CD14-positive monocyte (primary cell): ENCODE data around the gene ITPR2. TPM values are rescaled to one million over a fixed set of nuclear protein-coding genes. Genes with fewer than 3 reads are reported as not detected.

Source experiments
- DNase-seq, 3 donors: peaks; one replicate each; pipeline ENCODE4 v3.0.0-alpha.2; 2011 to 2022
- H2AFZ ChIP-seq: 2 replicates; pipeline ENCODE4 v1.6.0; 2012; ENCODE audit warnings: mild to moderate bottlenecking, low read depth, low read length, inconsistent platforms; ENCODE audit not compliant: insufficient read depth, poor library complexity, severe bottlenecking
- H3K27ac ChIP-seq, 2 donors: 1 replicate in 1 of 2; 2 replicates in 1 of 2; pipeline ENCODE4 v1.5.1; 2012 to 2013; ENCODE audit warnings: low read length in 2 of 2, control low read depth in 1 of 2, inconsistent platforms in 1 of 2, low read depth in 1 of 2, mild to moderate bottlenecking in 1 of 2
- H3K27me3 ChIP-seq, 2 donors: one replicate each; pipeline versions ENCODE4 v1.6.0 to v1.6.1; 2011 to 2013; ENCODE audit warnings: low read length in 2 of 2; ENCODE audit not compliant: control insufficient read depth in 2 of 2, insufficient read depth in 2 of 2
- H3K36me3 ChIP-seq, 2 donors: replicated peaks in 1 of 2; 1 replicate in 1 of 2; 2 replicates in 1 of 2; pipeline versions ENCODE4 v1.5.1 to v1.6.1; 2012 to 2013; ENCODE audit warnings: low read length in 2 of 2, control low read depth in 1 of 2, inconsistent platforms in 1 of 2, mild to moderate bottlenecking in 1 of 2; ENCODE audit not compliant: insufficient read depth in 2 of 2, control insufficient read depth in 1 of 2
- H3K4me1 ChIP-seq, 2 donors: 1 replicate in 1 of 2; 2 replicates in 1 of 2; pipeline versions ENCODE4 v1.5.1 to v1.6.1; 2012 to 2013; ENCODE audit warnings: low read length in 2 of 2, control low read depth in 1 of 2, inconsistent platforms in 1 of 2, mild to moderate bottlenecking in 1 of 2, moderate library complexity in 1 of 2; ENCODE audit not compliant: insufficient read depth in 2 of 2, control insufficient read depth in 1 of 2
- H3K4me2 ChIP-seq: replicated peaks from 2 replicates; pipeline ENCODE3; 2012; ENCODE audit warnings: low read length, moderate library complexity, mild to moderate bottlenecking; ENCODE audit not compliant: poor library complexity, severe bottlenecking; ENCODE audit errors: extremely low read depth
- H3K4me3 ChIP-seq, 3 experiments: fragments of 200-600 bp in 1 of 3; sonication (generic) in 1 of 3; replicated peaks in 1 of 3; 1 replicate in 2 of 3; 2 replicates in 1 of 3; pipeline ENCODE4 v1.5.1; 2011 to 2013; ENCODE audit warnings: low read length in 3 of 3, mild to moderate bottlenecking in 3 of 3, control low read depth in 2 of 3, low read depth in 2 of 3, inconsistent platforms in 1 of 3, moderate library complexity in 1 of 3
- H3K79me2 ChIP-seq: 2 replicates; pipeline ENCODE4 v1.6.0; 2012; ENCODE audit warnings: mild to moderate bottlenecking, control low read depth, inconsistent platforms, low read length, moderate library complexity; ENCODE audit not compliant: insufficient read depth
- H3K9ac ChIP-seq: 2 replicates; pipeline ENCODE4 v1.6.0; 2017; ENCODE audit warnings: low read length, mild to moderate bottlenecking; ENCODE audit not compliant: insufficient read depth, poor library complexity, severe bottlenecking
- H3K9me3 ChIP-seq, 2 donors: replicated peaks in 1 of 2; 1 replicate in 1 of 2; 2 replicates in 1 of 2; pipeline versions ENCODE4 v1.5.1 to v1.6.1; 2012 to 2013; ENCODE audit warnings: low read length in 2 of 2, control low read depth in 1 of 2; ENCODE audit not compliant: control insufficient read depth in 1 of 2, insufficient read depth in 1 of 2
- H4K20me1 ChIP-seq: 2 replicates; pipeline ENCODE4 v1.6.0; 2012; ENCODE audit warnings: mild to moderate bottlenecking, low read length, control low read depth, moderate library complexity; ENCODE audit not compliant: insufficient read depth
- H3K27ac Mint-ChIP-seq, 7 donors: one replicate each; pipeline ENCODE4 v1.8.0; 2020; ENCODE audit warnings: mild to moderate bottlenecking in 7 of 7, mixed read lengths in 7 of 7, moderate library complexity in 6 of 7, inconsistent platforms in 2 of 7
- H3K27me3 Mint-ChIP-seq, 3 donors: one replicate each; pipeline ENCODE4 v1.8.0; 2021 to 2022; ENCODE audit warnings: low read depth in 3 of 3, mild to moderate bottlenecking in 3 of 3, mixed read lengths in 3 of 3, moderate library complexity in 3 of 3, inconsistent platforms in 1 of 3
- H3K36me3 Mint-ChIP-seq, 2 donors: one replicate each; pipeline ENCODE4 v1.8.0; 2020; ENCODE audit warnings: mixed read lengths in 2 of 2, inconsistent platforms in 1 of 2, mild to moderate bottlenecking in 1 of 2
- H3K4me1 Mint-ChIP-seq: one replicate; pipeline ENCODE4 v1.8.0; 2020; ENCODE audit warnings: mild to moderate bottlenecking, mixed read lengths
- H3K4me3 Mint-ChIP-seq, 2 donors: one replicate each; pipeline ENCODE4 v1.8.0; 2020; ENCODE audit warnings: mild to moderate bottlenecking in 2 of 2, mixed read lengths in 2 of 2, moderate library complexity in 1 of 2
- H3K9me3 Mint-ChIP-seq, 7 donors: one replicate each; pipeline ENCODE4 v1.8.0; 2020 to 2022; ENCODE audit warnings: mixed read lengths in 7 of 7, mild to moderate bottlenecking in 6 of 7, moderate library complexity in 6 of 7, inconsistent platforms in 2 of 7
- CTCF ChIP-seq: fragments of 200-600 bp; IDR thresholded peaks from one replicate; pipeline ENCODE4 v1.8.0; 2022; ENCODE audit warnings: antibody characterized with exemption, mild to moderate bottlenecking
- WGBS: methylation state at CpG from one replicate; pipeline ENCODE4 v1.1.5; 2013; ENCODE audit warnings: missing lambda C conversion rate; ENCODE audit not compliant: insufficient coverage; 5-methylcytosine and 5-hydroxymethylcytosine counted together
- intact Hi-C, 2 donors: fragments of 100-400 bp; cut with micrococcal nuclease; formaldehyde crosslinking; loops; one replicate each; pipeline versions ENCODE4 v1.15.0 to v1.15.1; 2023
- polyA plus RNA-seq, 3 donors: library from polyadenylated mRNA; depleted of rRNA in 1 of 3; unstranded in 2 of 3; stranded (reverse) in 1 of 3; fragments of 300-500 nt in 2 of 3; fragments of >200 nt in 1 of 3; fragmentation: Illumina TruSeq in 2 of 3; gene quantifications; 1 replicate in 2 of 3; 2 replicates in 1 of 3; pipeline ENCODE4 v1.2.3, GENCODE V29; 2012 to 2021

ITPR2 gene
- polyA plus RNA-seq, 3 donors, result 2.7 to 6.4 (median 5.7) TPM

- H3K79me2 ChIP-seq, result no peaks in the 10 kb centered on the region
- Mint-ChIP-seq H3K4me1 (peaks cover 3% of the 10 kb centered on the region), H3K36me3 (peaks cover 41 to 60% of the 10 kb centered on the region in 2 donors), H3K27me3 (no peaks in the 10 kb centered on the region), H3K9me3 (no peaks in the 10 kb centered on the region), H3K4me3 (no peak overlapping the region), H3K27ac (no peak overlapping the region)
- no peak overlapping the region for H2AFZ ChIP-seq
- peaks cover 12 to 65% of the 10 kb centered on the region in 2 donors for H3K36me3 ChIP-seq
- no peak overlapping the region for H3K27ac ChIP-seq
- H3K9me3 ChIP-seq, result no peaks in the 10 kb centered on the region
- H3K4me2 ChIP-seq, result no peak overlapping the region
- no peaks in the 10 kb centered on the region for H4K20me1 ChIP-seq
- WGBS, result 83% methylated on average over 3 of the region's 3 CpGs
- no peak for TF ChIP-seq CTCF
- no peak overlapping the region for H3K4me3 ChIP-seq
- H3K9ac ChIP-seq, result no peak overlapping the region
- DNase-seq, result no peak
- H3K27me3 ChIP-seq, result no peaks in the 10 kb centered on the region
- no peaks in the 10 kb centered on the region for H3K4me1 ChIP-seq
- intact Hi-C loops, result no loop called here
Measured at GRCh38 chr12:26697217-26697616, 135.8 kb downstream of the ITPR2 start.

- Mint-ChIP-seq H3K4me1 (peaks cover 3% of the 10 kb centered on the region), H3K36me3 (peaks cover 41 to 62% of the 10 kb centered on the region in 2 donors), H3K9me3 (no peaks in the 10 kb centered on the region), H3K27ac (no peak overlapping the region), H3K4me3 (no peak overlapping the region), H3K27me3 (no peaks in the 10 kb centered on the region)
- DNase-seq, result no peak
- TF ChIP-seq CTCF, result no peak
- no peak overlapping the region for H2AFZ ChIP-seq
- no peak overlapping the region for H3K9ac ChIP-seq
- 100% methylated on average over 2 of the region's 7 CpGs for WGBS
- H3K79me2 ChIP-seq, result no peaks in the 10 kb centered on the region
- H3K36me3 ChIP-seq, result peaks cover 15 to 69% of the 10 kb centered on the region in 2 donors
- H3K27ac ChIP-seq, result no peak overlapping the region
- H3K4me3 ChIP-seq, result no peak overlapping the region
- intact Hi-C loops, result no loop called here
- no peaks in the 10 kb centered on the region for H3K27me3 ChIP-seq
- H4K20me1 ChIP-seq, result no peaks in the 10 kb centered on the region
- H3K9me3 ChIP-seq, result no peaks in the 10 kb centered on the region
- H3K4me2 ChIP-seq, result no peak overlapping the region
- H3K4me1 ChIP-seq, result no peaks in the 10 kb centered on the region
Measured at GRCh38 chr12:26696613-26697092, 136.3 kb downstream of the ITPR2 start.
